GM19023 (cell line): ENCODE data around the gene STK4.
"Not testable (repeated sequence)": the region's sequence is repeated elsewhere in the genome, so short reads cannot be mapped to it uniquely, and the experiment has no call there.

Experiments
- ATAC-seq: cut with Tn5 transposase; IDR thresholded peaks from one replicate; pipeline ENCODE4 v1.9.1; 2021; ENCODE audit warnings: mild to moderate bottlenecking, moderate library complexity; ENCODE audit not compliant: unreplicated experiment

STK4 gene

GRCh38 chr20:44981736-44982406 lies 15.6 kb downstream of the STK4 start:
- no peak for ATAC-seq

GRCh38 chr20:44983093-44983674 lies 16.9 kb downstream of the STK4 start:
- no peak for ATAC-seq

GRCh38 chr20:44988631-44989171 lies 22.4 kb downstream of the STK4 start:
- no peak for ATAC-seq

- ATAC-seq, result no peak
Measured at GRCh38 chr20:44990425-44990824, 24.1 kb downstream of the STK4 start.

GRCh38 chr20:44990957-44991356 lies 24.6 kb downstream of the STK4 start:
- no peak for ATAC-seq

- ATAC-seq, result no peak
Measured at GRCh38 chr20:44993343-44993742, 27.0 kb downstream of the STK4 start.

- ATAC-seq, result no peak
Measured at GRCh38 chr20:44997171-44997570, 30.9 kb downstream of the STK4 start.

GRCh38 chr20:44997668-44998067 lies 31.4 kb downstream of the STK4 start:
- no peak for ATAC-seq

GRCh38 chr20:45008521-45009049 lies 42.3 kb downstream of the STK4 start:
- ATAC-seq, result no peak

- no peak for ATAC-seq
Measured at GRCh38 chr20:45010399-45010828, 44.1 kb downstream of the STK4 start.

GRCh38 chr20:45011108-45011526 lies 44.8 kb downstream of the STK4 start:
- ATAC-seq, result no peak

GRCh38 chr20:45012682-45013302 lies 46.5 kb downstream of the STK4 start:
- no peak for ATAC-seq

- not testable (repeated sequence) for ATAC-seq
Measured at GRCh38 chr20:45014131-45014530, 47.8 kb downstream of the STK4 start.

- ATAC-seq, result no peak
Measured at GRCh38 chr20:45014671-45015415, 48.5 kb downstream of the STK4 start.

GRCh38 chr20:45016089-45016671 lies 49.9 kb downstream of the STK4 start:
- ATAC-seq, result no peak

- no peak for ATAC-seq
Measured at GRCh38 chr20:45017281-45017680, 51.0 kb downstream of the STK4 start.

- no peak for ATAC-seq
Measured at GRCh38 chr20:45017857-45018256, 51.5 kb downstream of the STK4 start.

- ATAC-seq, result no peak
Measured at GRCh38 chr20:45019027-45019761, 52.9 kb downstream of the STK4 start.

GRCh38 chr20:45019762-45020123 lies 53.4 kb downstream of the STK4 start:
- no peak for ATAC-seq

GRCh38 chr20:45020236-45020886 lies 54.0 kb downstream of the STK4 start:
- no peak for ATAC-seq
